DND-41 (cell line): ENCODE data around the gene FARP1.

ENCODE experiments used
- ATAC-seq: fragments of 200-7000 bp; cut with Tn5 transposase; 3 replicates; pipeline ENCODE4 v1.9.1; 2021; ENCODE audit warnings: low read depth; ENCODE audit not compliant: insufficient read depth
- DNase-seq: peaks from one replicate; pipeline ENCODE4 v3.0.0-alpha.2; 2020
- H2AFZ ChIP-seq: 2 replicates; pipeline ENCODE4 v1.6.0; 2012; ENCODE audit warnings: low read depth, low read length
- H3K27ac ChIP-seq: 2 replicates; pipeline ENCODE4 v1.5.1; 2012; ENCODE audit warnings: low read length, inconsistent platforms
- H3K27me3 ChIP-seq: fragments of 200-600 bp; sonication (generic); 2 replicates; pipeline ENCODE4 v1.6.0; 2012; ENCODE audit warnings: low read length, mild to moderate bottlenecking, inconsistent platforms; ENCODE audit not compliant: insufficient read depth, poor library complexity
- H3K36me3 ChIP-seq: 2 replicates; pipeline ENCODE4 v1.5.1; 2012; ENCODE audit warnings: low read length, inconsistent platforms; ENCODE audit not compliant: insufficient read depth
- H3K4me1 ChIP-seq: 2 replicates; pipeline ENCODE4 v1.5.1; 2012; ENCODE audit warnings: mild to moderate bottlenecking, low read length; ENCODE audit not compliant: insufficient read depth
- H3K4me2 ChIP-seq: 2 replicates; pipeline ENCODE4 v1.6.0; 2012; ENCODE audit warnings: mild to moderate bottlenecking, moderate library complexity, low read length, inconsistent platforms; ENCODE audit not compliant: insufficient read depth
- H3K4me3 ChIP-seq, 2 experiments: fragments of 200-600 bp in 1 of 2; shearing (Covaris generic) in 1 of 2; 2 replicates each; pipeline ENCODE4 v1.5.1; 2012 to 2016; ENCODE audit warnings: inconsistent platforms in 2 of 2, low read length in 2 of 2, mild to moderate bottlenecking in 2 of 2, low read depth in 1 of 2, moderate library complexity in 1 of 2
- H3K79me2 ChIP-seq: 2 replicates; pipeline ENCODE4 v1.6.0; 2012; ENCODE audit warnings: low read length, inconsistent platforms; ENCODE audit not compliant: insufficient read depth
- H3K9ac ChIP-seq: 2 replicates; pipeline ENCODE4 v1.6.0; 2012; ENCODE audit warnings: low read depth, mild to moderate bottlenecking, inconsistent platforms, low read length, moderate library complexity
- H3K9me3 ChIP-seq: 2 replicates; pipeline ENCODE4 v1.5.1; 2012; ENCODE audit warnings: low read length, moderate library complexity, mild to moderate bottlenecking, inconsistent platforms; ENCODE audit not compliant: insufficient read depth, severe bottlenecking
- H4K20me1 ChIP-seq: 2 replicates; pipeline ENCODE4 v1.6.0; 2012; ENCODE audit warnings: low read length; ENCODE audit not compliant: insufficient read depth
- EZH2 ChIP-seq: IDR thresholded peaks from 3 replicates; pipeline ENCODE4 v1.6.1; 2012; ENCODE audit warnings: borderline replicate concordance, low read depth, mild to moderate bottlenecking, moderate library complexity, low read length, inconsistent platforms; ENCODE audit not compliant: severe bottlenecking
- TF ChIP-seq, protein P1 (sequence below): IDR thresholded peaks from 2 replicates; pipeline ENCODE4 v1.5.1; 2012; ENCODE audit warnings: borderline replicate concordance, low read length, moderate library complexity, mild to moderate bottlenecking; ENCODE audit not compliant: poor library complexity, severe bottlenecking; ENCODE audit errors: extremely low read depth

The FARP1 gene

GRCh38 chr13:98419786-98420553 lies 277.1 kb downstream of the FARP1 start:
- Histone ChIP-seq H4K20me1 (no peaks in the 10 kb centered on the region), H3K27me3 (peaks cover 9% of the 10 kb centered on the region), H3K36me3 (no peaks in the 10 kb centered on the region), H3K4me3 (no peak overlapping the region), H3K4me1 (no peaks in the 10 kb centered on the region), H3K27ac (no peak overlapping the region), H3K9me3 (no peaks in the 10 kb centered on the region), H2AFZ (no peak overlapping the region), H3K4me2 (no peak overlapping the region), H3K79me2 (no peaks in the 10 kb centered on the region), H3K9ac (no peak overlapping the region)
- ATAC-seq (no peak), DNase-seq (no peak)
- TF ChIP-seq EZH2 = no peak
- TF ChIP-seq, protein P1, sequence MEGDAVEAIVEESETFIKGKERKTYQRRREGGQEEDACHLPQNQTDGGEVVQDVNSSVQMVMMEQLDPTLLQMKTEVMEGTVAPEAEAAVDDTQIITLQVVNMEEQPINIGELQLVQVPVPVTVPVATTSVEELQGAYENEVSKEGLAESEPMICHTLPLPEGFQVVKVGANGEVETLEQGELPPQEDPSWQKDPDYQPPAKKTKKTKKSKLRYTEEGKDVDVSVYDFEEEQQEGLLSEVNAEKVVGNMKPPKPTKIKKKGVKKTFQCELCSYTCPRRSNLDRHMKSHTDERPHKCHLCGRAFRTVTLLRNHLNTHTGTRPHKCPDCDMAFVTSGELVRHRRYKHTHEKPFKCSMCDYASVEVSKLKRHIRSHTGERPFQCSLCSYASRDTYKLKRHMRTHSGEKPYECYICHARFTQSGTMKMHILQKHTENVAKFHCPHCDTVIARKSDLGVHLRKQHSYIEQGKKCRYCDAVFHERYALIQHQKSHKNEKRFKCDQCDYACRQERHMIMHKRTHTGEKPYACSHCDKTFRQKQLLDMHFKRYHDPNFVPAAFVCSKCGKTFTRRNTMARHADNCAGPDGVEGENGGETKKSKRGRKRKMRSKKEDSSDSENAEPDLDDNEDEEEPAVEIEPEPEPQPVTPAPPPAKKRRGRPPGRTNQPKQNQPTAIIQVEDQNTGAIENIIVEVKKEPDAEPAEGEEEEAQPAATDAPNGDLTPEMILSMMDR = no peak

- no peak for DNase-seq
- TF ChIP-seq EZH2 = no peak
- TF ChIP-seq, protein P1 = no peak
- no peak overlapping the region for H3K27ac ChIP-seq
- H3K4me3 ChIP-seq = no peak overlapping the region
- peaks cover 9% of the 10 kb centered on the region for H3K27me3 ChIP-seq
- ATAC-seq = no peak
- H3K9me3 ChIP-seq = no peaks in the 10 kb centered on the region
- H3K36me3 ChIP-seq = no peaks in the 10 kb centered on the region
- H4K20me1 ChIP-seq = no peaks in the 10 kb centered on the region
- H3K79me2 ChIP-seq = no peaks in the 10 kb centered on the region
- H3K9ac ChIP-seq = no peak overlapping the region
- H3K4me2 ChIP-seq = no peak overlapping the region
- H3K4me1 ChIP-seq = no peaks in the 10 kb centered on the region
- H2AFZ ChIP-seq = no peak overlapping the region
These were observed 277.8 kb downstream of the FARP1 start for GRCh38 chr13:98420554-98421175.

DNA sequence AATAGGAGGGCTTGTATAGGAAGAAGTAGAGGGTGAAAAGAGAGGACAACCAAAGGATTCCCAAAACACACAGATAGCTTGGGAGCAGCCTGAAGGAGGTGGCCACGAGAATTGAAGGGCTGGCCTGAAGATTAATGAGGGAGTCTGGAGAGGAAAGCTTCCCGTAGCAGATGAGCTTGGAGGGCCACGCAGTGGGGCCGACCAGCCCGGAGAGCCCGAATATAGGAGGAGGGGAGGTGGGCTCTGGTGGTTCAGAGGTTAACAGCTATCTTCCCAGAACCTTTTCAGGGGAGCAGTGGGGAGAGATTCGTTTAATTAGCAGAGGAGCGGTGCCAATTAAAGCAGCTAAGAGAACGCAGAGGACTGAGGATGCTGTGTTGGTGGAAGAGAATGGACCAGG lies 279.2 kb downstream of the FARP1 start:
- TF ChIP-seq EZH2 = no peak
- TF ChIP-seq, protein P1 = no peak
- H3K4me1 ChIP-seq = no peaks in the 10 kb centered on the region
- H4K20me1 ChIP-seq = no peaks in the 10 kb centered on the region
- H3K4me2 ChIP-seq = no peak overlapping the region
- H3K27ac ChIP-seq = no peak overlapping the region
- H2AFZ ChIP-seq = no peak overlapping the region
- H3K9ac ChIP-seq = no peak overlapping the region
- no peak overlapping the region for H3K4me3 ChIP-seq
- ATAC-seq = no peak
- H3K9me3 ChIP-seq = no peaks in the 10 kb centered on the region
- no peaks in the 10 kb centered on the region for H3K79me2 ChIP-seq
- H3K36me3 ChIP-seq = no peaks in the 10 kb centered on the region
- peaks cover 9% of the 10 kb centered on the region for H3K27me3 ChIP-seq
- no peak for DNase-seq
